Progenitor cell of endocrine pancreas (in vitro differentiated cells): ENCODE data around the gene ADM2. TPM values are rescaled to one million over a fixed set of nuclear protein-coding genes. Genes with fewer than 3 reads are reported as not detected.

ENCODE experiments used
- DNase-seq: peaks from one replicate; pipeline ENCODE4 v3.0.0; 2021; ENCODE audit warnings: low spot score; ENCODE audit not compliant: unreplicated experiment
- H3K27ac Mint-ChIP-seq: 2 replicates; pipeline ENCODE4 v1.8.0; 2021; ENCODE audit warnings: mild to moderate bottlenecking, moderate library complexity, mixed read lengths
- H3K27me3 Mint-ChIP-seq: 2 replicates; pipeline ENCODE4 v1.8.0; 2021; ENCODE audit warnings: mixed read lengths
- H3K36me3 Mint-ChIP-seq: 2 replicates; pipeline ENCODE4 v1.8.0; 2022; ENCODE audit warnings: mixed read lengths; ENCODE audit not compliant: insufficient read depth
- H3K4me1 Mint-ChIP-seq: 2 replicates; pipeline ENCODE4 v1.8.0; 2021; ENCODE audit warnings: low read depth, mixed read lengths
- H3K4me3 Mint-ChIP-seq: 2 replicates; pipeline ENCODE4 v1.8.0; 2021; ENCODE audit warnings: low read depth, mild to moderate bottlenecking, moderate library complexity, mixed read lengths
- H3K9me3 Mint-ChIP-seq: 2 replicates; pipeline ENCODE4 v1.8.0; 2021; ENCODE audit warnings: low read depth, mixed read lengths
- total RNA-seq: library from RNA; stranded (reverse); gene quantifications from 2 replicates; pipeline ENCODE4 v1.2.1, GENCODE V29; 2021
- TF ChIP-seq, protein P1 (sequence below): fragments of 200-600 bp; sonication (generic); IDR thresholded peaks from one replicate; pipeline ENCODE4 v1.5.0; 2021; ENCODE audit warnings: antibody characterized with exemption, mild to moderate bottlenecking; ENCODE audit not compliant: unreplicated experiment

ADM2 gene
- total RNA-seq, 1 donor from 2014 or later = 2.9 TPM

- Mint-ChIP-seq H3K9me3 (no peaks in the 10 kb centered on the region), H3K4me1 (no peaks in the 10 kb centered on the region), H3K27ac (no peak overlapping the region), H3K4me3 (no peak overlapping the region), H3K36me3 (peaks cover 22% of the 10 kb centered on the region), H3K27me3 (no peaks in the 10 kb centered on the region)
- TF ChIP-seq, protein P1, sequence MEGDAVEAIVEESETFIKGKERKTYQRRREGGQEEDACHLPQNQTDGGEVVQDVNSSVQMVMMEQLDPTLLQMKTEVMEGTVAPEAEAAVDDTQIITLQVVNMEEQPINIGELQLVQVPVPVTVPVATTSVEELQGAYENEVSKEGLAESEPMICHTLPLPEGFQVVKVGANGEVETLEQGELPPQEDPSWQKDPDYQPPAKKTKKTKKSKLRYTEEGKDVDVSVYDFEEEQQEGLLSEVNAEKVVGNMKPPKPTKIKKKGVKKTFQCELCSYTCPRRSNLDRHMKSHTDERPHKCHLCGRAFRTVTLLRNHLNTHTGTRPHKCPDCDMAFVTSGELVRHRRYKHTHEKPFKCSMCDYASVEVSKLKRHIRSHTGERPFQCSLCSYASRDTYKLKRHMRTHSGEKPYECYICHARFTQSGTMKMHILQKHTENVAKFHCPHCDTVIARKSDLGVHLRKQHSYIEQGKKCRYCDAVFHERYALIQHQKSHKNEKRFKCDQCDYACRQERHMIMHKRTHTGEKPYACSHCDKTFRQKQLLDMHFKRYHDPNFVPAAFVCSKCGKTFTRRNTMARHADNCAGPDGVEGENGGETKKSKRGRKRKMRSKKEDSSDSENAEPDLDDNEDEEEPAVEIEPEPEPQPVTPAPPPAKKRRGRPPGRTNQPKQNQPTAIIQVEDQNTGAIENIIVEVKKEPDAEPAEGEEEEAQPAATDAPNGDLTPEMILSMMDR = no peak
- DNase-seq = no peak
These were observed 25.3 kb upstream of the ADM2 start for GRCh38 chr22:50456026-50456425.

- Mint-ChIP-seq H3K4me1 (no peaks in the 10 kb centered on the region), H3K4me3 (no peak overlapping the region), H3K27me3 (no peaks in the 10 kb centered on the region), H3K9me3 (no peaks in the 10 kb centered on the region), H3K27ac (no peak overlapping the region), H3K36me3 (peaks cover 17% of the 10 kb centered on the region)
- TF ChIP-seq, protein P1 = peak; percentile 21
- DNase-seq = no peak
These were observed 24.7 kb upstream of the ADM2 start for GRCh38 chr22:50456466-50457234.

DNA sequence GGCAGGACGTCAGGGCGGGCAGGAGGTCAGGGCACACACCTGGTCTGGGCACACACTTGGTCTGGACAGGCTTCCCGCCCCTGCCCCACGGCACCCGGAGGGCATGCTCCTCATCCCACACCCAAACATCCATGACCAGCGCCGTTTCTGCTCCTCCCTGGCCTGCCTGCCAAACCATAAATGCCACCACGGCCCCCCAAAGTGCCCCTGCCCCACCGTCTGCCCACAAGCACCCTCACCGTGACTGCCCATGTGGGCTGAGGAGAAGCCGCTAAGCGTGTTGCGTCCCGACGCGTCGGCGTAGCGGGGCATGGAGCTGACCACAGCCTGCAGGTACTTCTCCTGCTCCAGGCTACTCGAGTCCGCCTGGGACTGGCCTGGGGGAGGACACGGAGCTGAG lies 22.3 kb upstream of the ADM2 start:
- no peak for DNase-seq
- no peaks in the 10 kb centered on the region for H3K9me3 Mint-ChIP-seq

GRCh38 chr22:50459496-50460140 lies 21.7 kb upstream of the ADM2 start:
- Mint-ChIP-seq H3K27me3 (no peaks in the 10 kb centered on the region), H3K4me3 (no peak overlapping the region), H3K4me1 (no peaks in the 10 kb centered on the region), H3K27ac (no peak overlapping the region), H3K9me3 (no peaks in the 10 kb centered on the region), H3K36me3 (peaks cover 16% of the 10 kb centered on the region)
- no peak for DNase-seq
- TF ChIP-seq, protein P1 = no peak

More for the DNA sequence above, 22.3 kb upstream of the ADM2 start:
- H3K36me3 Mint-ChIP-seq = peaks cover 16% of the 10 kb centered on the region
- H3K4me1 Mint-ChIP-seq = no peaks in the 10 kb centered on the region
- TF ChIP-seq, protein P1 = no peak
- H3K4me3 Mint-ChIP-seq = no peak overlapping the region
- H3K27ac Mint-ChIP-seq = no peak overlapping the region
- H3K27me3 Mint-ChIP-seq = no peaks in the 10 kb centered on the region

DNA sequence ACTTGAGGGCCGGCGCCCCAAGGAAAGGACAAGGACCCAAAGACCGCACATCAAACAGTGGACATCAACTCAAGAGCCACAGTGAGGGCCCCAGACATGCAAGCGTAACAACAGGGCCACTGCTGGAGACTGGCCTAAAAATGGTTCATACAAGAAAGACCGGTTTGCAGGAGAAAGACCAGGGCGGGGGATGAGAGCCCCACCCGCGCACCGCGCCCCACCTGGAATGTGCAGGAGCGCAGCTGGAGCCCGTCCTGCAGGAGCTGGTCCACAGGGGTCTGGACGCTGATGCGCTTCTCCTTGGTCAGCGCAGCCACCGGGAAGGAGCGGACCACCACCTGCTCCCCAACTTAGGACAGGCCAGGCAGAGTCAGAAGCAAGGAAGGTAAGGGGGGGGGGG lies 20.4 kb upstream of the ADM2 start:
- Mint-ChIP-seq H3K4me1 (no peaks in the 10 kb centered on the region), H3K27me3 (no peaks in the 10 kb centered on the region), H3K4me3 (no peak overlapping the region), H3K9me3 (no peaks in the 10 kb centered on the region), H3K27ac (no peak overlapping the region), H3K36me3 (peaks cover 14% of the 10 kb centered on the region)
- TF ChIP-seq, protein P1 = no peak
- DNase-seq = no peak
